NCI-H82 treated with DMSO at 0.1 percent for 48 hours (cell line): ENCODE results near the gene HDLBP.

ENCODE experiments used
- DNase-seq: peaks from one replicate; lab custom pipeline; 2025; ENCODE audit not compliant: unreplicated experiment; lab: John Stamatoyannopoulos, UW

The HDLBP gene

DNA sequence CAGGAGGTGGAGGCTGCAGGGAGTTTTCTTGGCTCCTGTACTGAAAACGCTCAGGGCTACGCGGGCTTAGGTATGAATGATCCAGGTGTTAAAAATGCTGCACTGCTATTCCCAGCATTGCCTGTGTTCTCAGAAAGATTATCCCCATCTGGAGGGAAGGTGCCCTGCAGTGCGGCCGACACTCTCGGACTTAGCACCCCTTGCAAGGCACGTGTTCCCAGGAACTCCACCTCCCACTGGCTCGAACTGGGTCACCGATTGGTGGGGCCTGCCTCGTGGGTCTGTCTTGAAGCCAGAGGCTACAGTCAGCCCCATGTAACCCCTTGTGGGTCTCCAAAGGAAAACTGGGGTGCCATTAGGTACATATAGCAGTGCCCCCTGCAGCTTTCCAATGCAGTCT is 101.3 kb downstream of the HDLBP start:
- no peak for DNase-seq

- no peak for DNase-seq
Measured at GRCh38 chr2:241213567-241213966, 101.9 kb downstream of the HDLBP start.

- no peak for DNase-seq
Measured at GRCh38 chr2:241213041-241213440, 102.4 kb downstream of the HDLBP start.

- no peak for DNase-seq
Measured at GRCh38 chr2:241211276-241211675, 104.2 kb downstream of the HDLBP start.

DNA sequence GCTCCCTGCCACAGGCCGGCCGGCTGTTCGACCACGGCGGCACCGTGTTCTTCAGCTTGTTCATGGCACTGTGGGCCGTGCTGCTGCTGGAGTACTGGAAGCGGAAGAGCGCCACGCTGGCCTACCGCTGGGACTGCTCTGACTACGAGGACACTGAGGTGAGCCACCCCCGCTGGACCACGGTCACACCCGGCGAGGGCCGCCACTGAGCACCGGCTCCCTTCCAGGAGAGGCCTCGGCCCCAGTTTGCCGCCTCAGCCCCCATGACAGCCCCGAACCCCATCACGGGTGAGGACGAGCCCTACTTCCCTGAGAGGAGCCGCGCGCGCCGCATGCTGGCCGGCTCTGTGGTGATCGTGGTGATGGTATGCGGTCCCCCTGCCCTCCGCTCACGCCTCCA is 106.2 kb downstream of the HDLBP start:
- DNase-seq = no peak

- no peak for DNase-seq
Measured at GRCh38 chr2:241208058-241208457, 107.4 kb downstream of the HDLBP start.

GRCh38 chr2:241207641-241208040 is 107.8 kb downstream of the HDLBP start:
- DNase-seq = no peak

GRCh38 chr2:241207151-241207550 is 108.3 kb downstream of the HDLBP start:
- no peak for DNase-seq

DNA sequence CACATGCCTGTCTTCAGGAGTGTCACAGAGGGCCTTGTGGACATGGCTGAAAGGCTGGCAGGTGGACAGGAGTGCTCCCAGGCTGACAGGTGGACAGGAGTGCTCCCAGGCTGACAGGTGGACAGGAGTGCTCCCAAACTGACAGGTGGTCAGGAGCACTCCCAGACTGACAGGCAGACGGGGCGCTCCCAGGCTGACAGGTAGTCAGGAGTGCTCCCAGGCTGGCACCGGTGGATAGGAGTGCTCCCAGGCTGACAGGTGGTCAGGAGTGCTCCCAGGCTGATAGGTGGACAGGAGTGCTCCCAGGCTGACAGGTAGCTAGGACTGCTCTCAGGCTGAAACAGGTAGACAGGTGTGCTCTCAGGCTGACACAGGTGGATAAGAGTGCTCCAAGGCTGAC is 110.4 kb downstream of the HDLBP start:
- DNase-seq = no peak

DNA sequence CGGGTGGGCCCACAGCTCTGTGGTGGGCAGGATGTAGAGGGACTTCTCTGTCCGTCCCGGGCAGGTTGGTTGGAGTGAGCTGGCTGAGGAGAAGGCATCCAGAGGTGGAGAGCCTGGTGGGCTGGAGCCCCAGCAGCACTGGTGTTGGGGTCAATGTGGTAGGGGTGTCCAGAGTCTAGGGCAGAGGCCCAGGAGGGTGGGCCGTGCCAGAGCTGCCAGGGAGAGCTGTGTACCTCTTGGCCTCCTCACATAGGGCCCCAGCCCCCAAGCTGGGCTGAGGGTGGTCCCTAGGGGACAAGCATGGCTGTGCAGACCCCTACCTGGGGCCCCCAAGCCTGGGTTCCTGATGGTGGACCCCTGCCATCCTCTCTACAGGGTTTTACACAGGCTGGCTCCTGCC is 111.0 kb downstream of the HDLBP start:
- no peak for DNase-seq

- no peak for DNase-seq
Measured at GRCh38 chr2:241204010-241204384, 111.5 kb downstream of the HDLBP start.

DNA sequence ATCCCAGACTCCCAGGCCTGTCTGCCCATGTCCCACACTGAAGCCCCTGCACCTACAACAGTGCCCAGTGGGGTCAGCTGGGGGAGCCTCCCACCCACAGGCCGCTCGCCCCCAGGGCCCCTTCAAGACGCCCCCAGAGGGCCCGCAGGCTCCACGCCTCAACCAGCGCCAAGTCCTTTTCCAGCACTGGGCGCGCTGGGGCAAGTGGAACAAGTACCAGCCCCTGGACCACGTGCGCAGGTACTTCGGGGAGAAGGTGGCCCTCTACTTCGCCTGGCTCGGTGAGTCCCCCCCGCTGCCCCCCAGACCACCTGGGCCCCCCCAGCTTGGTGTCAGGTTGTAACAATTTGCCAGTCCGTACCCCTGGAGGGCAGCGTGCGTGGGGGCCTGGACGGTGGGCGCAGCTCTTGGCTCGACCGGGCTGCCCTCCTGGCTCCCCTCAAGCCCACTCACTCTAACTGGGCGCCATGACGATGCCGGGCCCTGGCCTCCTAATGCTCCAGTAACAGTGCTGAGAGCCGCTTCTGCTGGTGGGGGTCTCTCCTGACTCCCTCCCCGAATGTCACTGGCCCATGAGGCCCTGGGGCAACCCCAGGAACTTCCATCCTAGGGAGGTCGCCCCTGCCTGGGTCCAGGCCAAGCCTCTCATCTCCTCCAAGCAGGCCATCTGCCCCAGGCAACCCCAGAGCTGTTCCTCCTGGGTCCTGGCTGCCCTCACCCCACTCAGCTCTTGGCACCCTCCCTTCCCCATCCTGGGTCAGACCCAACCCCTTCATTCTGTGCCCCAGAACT is 112.1 kb downstream of the HDLBP start:
- no peak for DNase-seq

- DNase-seq = no peak
Measured at GRCh38 chr2:241202681-241203080, 112.8 kb downstream of the HDLBP start.

GRCh38 chr2:241202268-241202585 is 113.2 kb downstream of the HDLBP start:
- no peak for DNase-seq

DNA sequence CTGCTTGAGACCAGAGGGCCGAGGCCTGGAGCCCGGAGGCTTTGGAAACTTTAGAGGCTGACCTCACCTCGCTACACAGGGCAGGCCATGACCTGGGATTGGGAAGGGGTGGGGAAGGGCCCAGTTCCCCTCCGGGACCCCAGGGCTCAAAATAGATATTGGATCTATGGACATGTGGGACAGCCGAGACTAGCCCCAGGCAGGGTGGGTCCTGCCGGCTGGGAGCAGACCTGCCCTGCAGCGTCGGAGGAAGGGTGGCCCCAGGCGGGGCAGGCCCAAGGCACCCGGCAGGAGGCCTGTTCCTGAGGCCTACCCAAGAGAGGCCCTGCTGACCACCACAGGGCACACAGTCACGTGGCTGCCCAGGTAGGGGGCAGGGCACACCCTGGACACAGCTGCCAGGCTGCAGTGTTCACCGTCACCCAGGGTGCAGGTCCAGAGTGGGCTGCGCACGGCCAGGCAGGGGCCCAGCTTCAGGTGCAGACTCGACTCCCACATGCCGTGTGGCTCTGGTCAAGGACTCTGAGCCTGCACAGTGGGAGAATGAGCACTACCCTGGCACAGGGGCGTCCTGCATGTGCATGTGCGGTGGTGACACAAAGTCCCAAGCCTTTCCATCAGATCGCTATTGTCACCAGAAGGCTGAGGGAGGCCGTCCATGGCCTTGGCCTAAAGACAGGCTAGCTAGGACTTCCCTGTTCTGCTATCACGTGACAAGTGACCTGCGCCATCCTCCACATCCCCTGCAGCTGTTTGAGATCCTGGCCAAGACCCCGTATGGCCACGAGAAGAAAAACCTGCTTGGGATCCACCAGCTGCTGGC is 113.8 kb downstream of the HDLBP start:
- no peak for DNase-seq

GRCh38 chr2:241200822-241201395 is 114.6 kb downstream of the HDLBP start:
- DNase-seq = no peak

- DNase-seq = no peak
Measured at GRCh38 chr2:241199897-241200821, 115.3 kb downstream of the HDLBP start.

GRCh38 chr2:241199286-241199685 is 116.2 kb downstream of the HDLBP start:
- no peak for DNase-seq

DNA sequence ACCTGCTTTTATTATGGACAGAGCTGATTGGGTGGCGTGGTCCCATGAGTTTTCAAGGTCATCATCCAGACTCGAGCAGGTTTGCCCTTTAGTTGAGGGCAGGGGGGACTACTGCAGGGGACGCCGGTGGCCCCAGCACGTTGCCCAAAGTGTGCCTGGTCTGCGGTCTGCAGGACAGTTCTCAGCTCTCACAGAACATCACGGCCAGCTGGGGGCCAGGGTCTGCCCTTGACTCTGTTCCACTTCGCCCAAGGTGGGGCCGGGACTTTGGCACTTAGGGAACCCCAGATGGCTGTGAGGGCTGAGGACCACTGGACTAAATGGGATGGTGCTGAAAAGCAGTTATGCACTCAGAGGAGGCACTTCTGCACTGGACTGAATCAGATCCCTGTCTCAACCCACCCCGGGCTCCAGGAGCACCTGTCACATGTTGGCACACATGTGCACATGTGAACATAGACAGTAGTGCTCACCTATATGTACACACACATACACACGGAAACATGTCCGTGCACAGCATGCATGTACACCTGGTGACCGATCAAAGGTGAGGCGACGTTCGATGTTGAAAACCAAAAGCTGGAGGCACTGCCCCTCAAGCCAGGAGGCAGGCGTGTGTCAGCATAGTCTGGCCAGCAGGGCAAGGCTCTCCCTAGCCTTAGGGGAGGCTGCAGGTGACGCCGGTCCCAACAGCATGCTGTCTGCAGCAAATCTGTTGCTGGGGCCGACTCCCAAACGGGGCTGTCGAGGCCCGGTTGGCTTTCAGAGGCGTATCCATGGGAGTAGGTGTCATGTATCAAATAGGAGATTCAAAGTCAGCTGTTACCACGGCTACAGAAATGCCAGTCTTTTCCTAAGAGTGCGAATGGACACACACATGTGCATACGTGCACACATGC is 116.8 kb downstream of the HDLBP start:
- no peak for DNase-seq

DNA sequence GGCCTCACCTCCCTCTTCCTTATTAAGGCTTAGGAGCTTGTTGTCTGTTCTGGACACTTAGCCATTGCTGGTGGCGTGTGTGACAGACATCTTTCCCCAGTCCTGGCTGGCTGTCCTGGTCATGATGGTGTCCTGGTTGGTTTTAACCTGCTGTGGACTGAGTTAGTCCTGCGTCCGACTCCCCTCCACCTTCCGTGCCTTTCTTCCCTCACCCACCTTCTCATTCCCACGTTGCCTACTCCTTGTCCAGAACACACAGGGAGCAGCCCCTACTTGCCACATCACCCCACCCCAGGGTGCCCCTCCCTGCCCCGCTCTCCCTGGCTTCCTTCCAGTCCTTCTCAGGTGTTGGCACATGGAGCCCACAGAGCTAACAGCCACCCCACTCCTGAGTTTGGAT is 117.5 kb downstream of the HDLBP start:
- no peak for DNase-seq
